ENCODE results near the gene DIDO1.

- TF ChIP-seq CTCF (IDR thresholded peaks at IDR 0.05) (no peak), POLR2A (IDR thresholded peaks at IDR 0.05) (no peak)
Measured at GRCh38 chr20:62928246-62928939, 2.1 kb upstream of the DIDO1 start.
